ENCODE data around the gene RPS6KA1.

GRCh38 chr1:26520339-26520738 is 9.2 kb upstream of the RPS6KA1 start:
- TF ChIP-seq CTCF (conservative IDR thresholded peaks at IDR 0.05) (no peak), EZH2 (IDR thresholded peaks at IDR 0.05; ENCODE audit: low read depth) (no peak)
